Esophagus squamous epithelium (tissue), 5 donors: ENCODE data around the gene TESK2. TPM values are rescaled to one million over a fixed set of nuclear protein-coding genes. Genes with fewer than 3 reads are reported as not detected.

Experiments
- DNase-seq: peaks from one replicate; lab custom pipeline; 2025; lab: John Stamatoyannopoulos, UW
- H3K27ac ChIP-seq, 4 donors: fragments of 200-600 bp; sonication (generic); one replicate each; pipeline ENCODE4 v1.5.1; 2016 to 2019; ENCODE audit warnings: mild to moderate bottlenecking in 1 of 4
- H3K27me3 ChIP-seq, 4 donors: fragments of 200-600 bp; sonication (generic); 1 replicate in 3 of 4; 2 replicates in 1 of 4; pipeline versions ENCODE4 v1.5.1 to v1.6.0; 2017 to 2021; ENCODE audit warnings: antibody characterized with exemption in 1 of 4
- H3K36me3 ChIP-seq, 3 donors: fragments of 200-600 bp; sonication (generic); one replicate each; pipeline ENCODE4 v1.5.1; 2016 to 2019
- H3K4me1 ChIP-seq, 3 donors: fragments of 200-600 bp; sonication (generic); one replicate each; pipeline ENCODE4 v1.5.1; 2017 to 2019
- H3K4me3 ChIP-seq, 4 donors: fragments of 200-600 bp; sonication (generic); 1 replicate in 3 of 4; 2 replicates in 1 of 4; pipeline ENCODE4 v1.5.1; 2016 to 2019; ENCODE audit warnings: mild to moderate bottlenecking in 2 of 4, moderate library complexity in 1 of 4
- H3K9me3 ChIP-seq, 3 donors: fragments of 200-600 bp; sonication (generic); one replicate each; pipeline ENCODE4 v1.5.1; 2016 to 2019
- POLR2A ChIP-seq, 4 donors: fragments of 450-650 bp; IDR thresholded peaks; one replicate each; pipeline ENCODE4 v1.6.1; 2017; ENCODE audit warnings: antibody characterized with exemption in 4 of 4, mild to moderate bottlenecking in 4 of 4, moderate library complexity in 3 of 4
- WGBS, 2 donors: methylation state at CpG; one replicate each; pipeline ENCODE4 v1.1.5; 2018; 5-methylcytosine and 5-hydroxymethylcytosine counted together
- intact Hi-C: fragments of 100-400 bp; cut with DNase I; formaldehyde crosslinking; loops from one replicate; pipeline ENCODE4 v1.15.0; 2022
- total RNA-seq, 4 donors: library from RNA; depleted of rRNA; stranded (reverse); fragments of >200 nt; gene quantifications; one replicate each; pipeline ENCODE4 v1.1.0, GENCODE V29; 2016
- TF ChIP-seq, protein P1 (sequence below), 6 experiments: fragments of 450-650 bp in 4 of 6; fragments of 200-600 bp in 2 of 6; sonication (generic) in 2 of 6; IDR thresholded peaks; one replicate each; pipeline ENCODE4 v1.5.1; 2016 to 2019; ENCODE audit warnings: antibody characterized with exemption in 6 of 6, mild to moderate bottlenecking in 4 of 6, moderate library complexity in 4 of 6
- donor health status: DM: yes; HTN: yes; CAD: no.

TESK2 gene
- total RNA-seq, 4 donors from 2014 or later, result 4.2 to 8.4 (median 5.9) TPM

DNA sequence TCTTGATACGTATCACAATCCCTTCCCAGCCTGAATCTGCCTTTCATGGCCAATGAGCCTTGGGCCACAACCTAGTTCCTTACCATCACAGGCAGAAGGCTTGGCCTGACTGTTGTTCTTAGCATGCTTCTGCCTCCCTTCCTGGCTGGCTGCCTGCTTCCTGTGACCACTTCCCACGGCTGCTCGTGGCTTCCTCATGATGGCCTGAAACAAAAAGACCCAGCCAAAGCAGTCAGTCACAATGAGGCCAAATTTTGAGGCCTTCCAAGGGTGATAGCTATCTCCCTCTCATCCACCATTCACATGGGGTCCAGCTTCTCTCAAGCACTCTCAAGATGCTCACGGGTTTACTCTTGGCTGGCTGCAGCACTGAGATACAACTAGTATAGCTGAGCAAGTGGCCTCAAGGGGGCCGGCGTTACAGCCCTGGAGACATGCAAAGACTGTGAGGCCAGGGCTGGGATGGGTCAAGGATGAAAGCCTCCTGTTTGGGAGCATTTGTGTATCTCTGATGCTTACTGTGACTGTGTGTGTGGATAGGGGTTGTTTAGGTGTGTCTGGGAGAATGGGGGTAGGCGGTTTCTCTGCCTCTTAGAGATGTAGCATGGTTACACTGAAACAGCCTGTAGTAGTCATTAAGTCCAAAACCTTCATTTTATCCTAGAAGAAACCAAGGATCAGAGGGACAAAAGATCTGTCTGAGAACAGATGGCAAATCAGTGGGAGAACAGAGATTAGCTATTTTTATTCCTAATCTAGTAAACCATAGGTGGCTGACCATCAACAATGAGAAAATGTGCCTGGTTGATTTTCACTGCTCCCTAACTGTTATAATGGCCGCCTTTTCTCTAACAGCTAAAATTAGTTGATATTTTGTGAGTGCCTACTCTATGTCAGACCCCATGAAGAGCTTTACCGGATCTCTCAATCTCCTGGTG is 156.4 kb downstream of the TESK2 start:
- peaks cover 2 to 29% (median 6%) of the 10 kb centered on the region in 3 donors for H3K4me1 ChIP-seq
- no peak for DNase-seq
- WGBS, 2 donors, result 77 to 95% methylated on average over 4 to 8 of the region's 9 CpGs
- H3K4me3 ChIP-seq, result no peak overlapping the region
- no peaks in the 10 kb centered on the region for H3K27me3 ChIP-seq
- TF ChIP-seq, protein P1, sequence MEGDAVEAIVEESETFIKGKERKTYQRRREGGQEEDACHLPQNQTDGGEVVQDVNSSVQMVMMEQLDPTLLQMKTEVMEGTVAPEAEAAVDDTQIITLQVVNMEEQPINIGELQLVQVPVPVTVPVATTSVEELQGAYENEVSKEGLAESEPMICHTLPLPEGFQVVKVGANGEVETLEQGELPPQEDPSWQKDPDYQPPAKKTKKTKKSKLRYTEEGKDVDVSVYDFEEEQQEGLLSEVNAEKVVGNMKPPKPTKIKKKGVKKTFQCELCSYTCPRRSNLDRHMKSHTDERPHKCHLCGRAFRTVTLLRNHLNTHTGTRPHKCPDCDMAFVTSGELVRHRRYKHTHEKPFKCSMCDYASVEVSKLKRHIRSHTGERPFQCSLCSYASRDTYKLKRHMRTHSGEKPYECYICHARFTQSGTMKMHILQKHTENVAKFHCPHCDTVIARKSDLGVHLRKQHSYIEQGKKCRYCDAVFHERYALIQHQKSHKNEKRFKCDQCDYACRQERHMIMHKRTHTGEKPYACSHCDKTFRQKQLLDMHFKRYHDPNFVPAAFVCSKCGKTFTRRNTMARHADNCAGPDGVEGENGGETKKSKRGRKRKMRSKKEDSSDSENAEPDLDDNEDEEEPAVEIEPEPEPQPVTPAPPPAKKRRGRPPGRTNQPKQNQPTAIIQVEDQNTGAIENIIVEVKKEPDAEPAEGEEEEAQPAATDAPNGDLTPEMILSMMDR (IDR thresholded peaks at IDR 0.05), result no peak
- TF ChIP-seq POLR2A (IDR thresholded peaks at IDR 0.05), result no peak
- H3K27ac ChIP-seq, result peak overlapping the region in 3 of 4 donors; percentile 14 to 46 (median 28)
- H3K36me3 ChIP-seq, result peaks cover 3 to 47% (median 6%) of the 10 kb centered on the region in 3 donors
- H3K9me3 ChIP-seq, result no peaks in the 10 kb centered on the region
- intact Hi-C loops, result no loop called here

DNA sequence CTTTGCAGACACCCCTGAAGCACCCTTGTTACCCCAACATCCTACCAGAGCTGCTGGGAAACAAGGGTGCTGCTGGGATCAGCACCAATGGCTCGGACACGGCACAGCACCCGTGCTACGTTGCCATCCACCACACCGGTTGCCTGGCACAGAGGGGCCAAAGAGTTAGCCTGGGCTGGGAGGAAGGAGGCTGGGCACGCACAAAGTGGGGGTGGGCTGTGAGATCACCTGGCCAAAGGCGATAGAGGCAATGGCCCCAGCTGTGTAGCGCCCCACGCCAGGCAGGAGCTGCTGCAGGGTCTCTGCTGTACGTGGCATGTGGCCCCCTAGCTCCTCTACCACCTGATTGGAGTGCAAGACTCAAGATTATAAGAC is 158.6 kb downstream of the TESK2 start:
- no peak for DNase-seq
- Histone ChIP-seq H3K4me1 (peaks cover 8 to 41% (median 13%) of the 10 kb centered on the region in 3 donors), H3K4me3 (no peak overlapping the region), H3K36me3 (peaks cover 3 to 54% (median 6%) of the 10 kb centered on the region in 3 donors), H3K9me3 (no peaks in the 10 kb centered on the region), H3K27ac (no peak overlapping the region), H3K27me3 (no peaks in the 10 kb centered on the region)
- 92% methylated on average over 5 of the region's 10 CpGs; no CpG with 5 or more reads in 1 of the 2 donors for WGBS, 2 donors
- TF ChIP-seq, protein P1 (IDR thresholded peaks at IDR 0.05), result no peak
- TF ChIP-seq POLR2A (IDR thresholded peaks at IDR 0.05), result no peak
- intact Hi-C loops, result no loop called here

DNA sequence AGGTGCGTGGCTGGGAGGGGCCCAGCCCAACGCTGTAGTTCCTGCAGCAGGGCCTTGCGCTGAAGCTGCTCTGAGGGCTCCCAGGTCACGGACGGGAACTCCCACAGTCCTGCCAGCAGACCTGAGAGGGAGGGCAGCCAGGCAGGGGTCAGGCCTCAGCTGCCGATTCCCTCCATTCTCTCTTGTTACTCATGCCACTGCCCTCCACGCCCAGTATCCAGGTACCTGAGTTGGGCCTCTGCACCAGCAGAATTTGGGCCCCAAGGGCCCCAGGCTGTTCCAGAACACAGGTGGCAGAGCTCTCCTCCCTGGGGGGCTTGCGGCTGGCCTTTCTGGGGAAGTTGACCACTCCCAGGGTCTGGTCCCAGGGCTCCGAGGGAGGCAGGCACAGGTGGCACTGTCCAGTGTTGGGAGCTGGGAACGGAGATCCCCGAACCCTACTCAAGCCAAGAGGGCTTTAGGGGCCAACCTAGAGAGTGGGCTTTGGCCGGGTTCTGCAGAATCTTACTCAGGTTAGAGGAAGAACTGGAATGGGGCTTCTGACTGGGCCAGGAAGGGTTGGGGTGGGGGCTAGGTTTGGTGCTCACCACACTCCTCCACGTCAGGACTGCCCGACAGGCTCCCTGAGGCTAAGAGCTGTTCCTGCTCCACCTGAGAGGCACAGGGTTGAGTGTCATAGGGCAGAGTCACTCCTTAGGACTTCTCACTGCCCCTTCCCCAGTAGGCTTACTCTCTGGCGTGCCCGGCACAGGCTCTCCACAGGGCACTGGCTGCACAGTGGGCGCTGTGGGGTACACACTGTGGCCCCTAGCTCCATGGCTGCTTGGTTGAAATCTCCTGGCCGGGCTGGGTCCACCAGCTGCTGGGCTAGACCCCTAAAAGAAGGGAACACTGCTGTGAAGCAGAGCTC is 159.3 kb downstream of the TESK2 start:
- DNase-seq, result no peak

DNA sequence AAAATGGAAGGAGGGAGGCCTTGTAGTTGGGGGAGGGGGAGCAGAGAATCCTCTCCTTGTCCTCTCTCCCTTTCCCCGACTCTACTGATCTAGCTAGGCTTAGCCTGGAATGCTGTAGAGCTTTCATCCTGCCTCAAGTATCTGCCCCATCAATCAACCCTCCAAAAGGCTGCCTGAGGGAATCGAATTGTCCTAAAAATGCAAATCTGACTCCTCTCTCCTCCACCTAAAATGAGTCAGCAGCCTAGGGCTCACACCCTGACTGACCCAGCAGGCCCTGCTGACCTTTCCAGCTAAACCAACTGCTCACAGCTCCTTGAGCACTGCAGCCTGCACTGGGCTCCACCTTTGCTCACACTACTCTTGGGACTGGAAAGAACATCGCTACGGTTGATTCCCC is 161.5 kb downstream of the TESK2 start:
- intact Hi-C loops, result no loop called here
- H3K27ac ChIP-seq, result peak overlapping the region in 3 of 4 donors; percentile 20 to 41 (median 30)
- H3K36me3 ChIP-seq, result peaks cover 3 to 51% (median 6%) of the 10 kb centered on the region in 3 donors
- TF ChIP-seq POLR2A (IDR thresholded peaks at IDR 0.05), result no peak
- TF ChIP-seq, protein P1 (IDR thresholded peaks at IDR 0.05), result no peak
- no peak overlapping the region for H3K4me3 ChIP-seq
- H3K27me3 ChIP-seq, result no peaks in the 10 kb centered on the region
- peaks cover 17 to 43% (median 19%) of the 10 kb centered on the region in 3 donors for H3K4me1 ChIP-seq
- 47 to 86% methylated on average over 2 to 4 of the region's 4 CpGs for WGBS, 2 donors
- H3K9me3 ChIP-seq, result no peaks in the 10 kb centered on the region
- DNase-seq, result no peak

More for the DNA sequence above, 159.3 kb downstream of the TESK2 start:
- intact Hi-C loops, result no loop called here
- Histone ChIP-seq H3K4me3 (no peak overlapping the region), H3K27ac (no peak overlapping the region), H3K27me3 (no peaks in the 10 kb centered on the region), H3K36me3 (peaks cover 3 to 54% (median 6%) of the 10 kb centered on the region in 3 donors), H3K9me3 (no peaks in the 10 kb centered on the region), H3K4me1 (peaks cover 12 to 47% (median 19%) of the 10 kb centered on the region in 3 donors)
- TF ChIP-seq, protein P1 (IDR thresholded peaks at IDR 0.05), result no peak
- TF ChIP-seq POLR2A (IDR thresholded peaks at IDR 0.05), result no peak
- WGBS, 2 donors, result 93 to 94% methylated on average over 3 to 7 of the region's 18 CpGs
